T47D (cell line): ENCODE measurements around the gene PUS7.
"Not testable (repeated sequence)": the region's sequence is repeated elsewhere in the genome, so short reads cannot be mapped to it uniquely, and the experiment has no call there.

Experiments used
- DNase-seq, 2 experiments: peaks; one replicate each; pipeline versions ENCODE4 v3.0.0 to v3.0.0-alpha.2; 2011 to 2012; ENCODE audit warnings: low read depth in 1 of 2, low spot score in 1 of 2
- JUND ChIP-seq: IDR thresholded peaks from 2 replicates; pipeline ENCODE4 v1.6.1; 2012; ENCODE audit warnings: low read depth
- in situ Hi-C: cut with HindIII; loops from 2 replicates; pipeline ENCODE4 v1.10.0; 2016; ENCODE audit warnings: low sequenced_read_pairs, low pct_unique_long_range_greater_than_20kb

The PUS7 gene

GRCh38 chr7:105426606-105427146, 95.4 kb downstream of the PUS7 start:
- no peak for TF ChIP-seq JUND
- no peak for DNase-seq
- in situ Hi-C loops: no loop called here

GRCh38 chr7:105423987-105424386, 98.1 kb downstream of the PUS7 start:
- in situ Hi-C loops: no loop called here
- no peak for TF ChIP-seq JUND

GRCh38 chr7:105413887-105414437, 108.1 kb downstream of the PUS7 start:
- in situ Hi-C loops: no loop called here
- no peak for DNase-seq

More at GRCh38 chr7:105423987-105424386, 98.1 kb downstream of the PUS7 start:
- no peak for DNase-seq

DNA sequence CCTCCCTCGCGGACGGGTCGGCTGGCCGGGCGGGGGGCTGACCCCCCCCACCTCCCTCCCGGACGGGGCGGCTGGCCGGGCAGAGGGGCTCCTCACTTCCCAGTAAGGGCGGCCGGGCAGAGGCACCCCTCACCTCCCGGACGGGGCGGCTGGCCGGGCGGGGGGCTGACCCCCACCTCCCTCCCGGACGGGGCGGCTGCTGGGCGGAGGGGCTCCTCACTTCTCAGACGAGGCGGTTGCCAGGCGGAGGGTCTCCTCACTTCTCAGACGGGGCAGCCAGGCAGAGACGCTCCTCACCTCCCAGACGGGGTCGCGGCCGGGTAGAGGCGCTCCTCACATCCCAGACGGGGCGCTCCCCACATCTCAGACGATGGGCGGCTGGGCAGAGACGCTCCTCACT, 111.3 kb downstream of the PUS7 start:
- in situ Hi-C loops, DNase-seq: not testable (repeated sequence)

More at GRCh38 chr7:105413887-105414437, 108.1 kb downstream of the PUS7 start:
- no peak for TF ChIP-seq JUND

DNA sequence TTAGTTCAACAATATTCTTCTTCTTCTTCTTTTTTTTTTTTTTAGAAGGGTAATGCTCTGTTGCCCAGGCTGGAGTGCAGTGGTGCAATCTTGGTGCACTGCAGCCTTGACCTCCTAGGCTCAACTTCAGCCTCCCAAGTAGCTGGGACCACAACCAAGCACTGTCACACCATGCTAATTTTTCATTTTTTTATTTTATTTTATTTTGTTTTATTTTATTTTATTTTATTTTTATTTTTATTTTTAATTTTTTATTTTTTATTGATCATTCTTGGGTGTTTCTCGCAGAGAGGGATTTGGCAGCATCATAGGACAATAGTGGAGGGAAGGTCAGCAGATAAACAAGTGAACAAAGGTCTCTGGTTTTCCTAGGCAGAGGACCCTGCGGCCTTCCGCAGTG, 112.3 kb downstream of the PUS7 start:
- in situ Hi-C loops, DNase-seq: not testable (repeated sequence)

GRCh38 chr7:105408791-105409410, 113.2 kb downstream of the PUS7 start:
- DNase-seq: no peak
- in situ Hi-C loops: no loop called here
- no peak for TF ChIP-seq JUND
